Ovary (tissue), 3 donors: ENCODE results near the gene NLK.

Experiments
- CTCF ChIP-seq, 3 donors: fragments of 450-650 bp in 2 of 3; fragments of 200-600 bp in 1 of 3; IDR thresholded peaks; one replicate each; pipeline versions ENCODE4 v1.5.1 to v1.8.0; 2016 to 2022; ENCODE audit warnings: antibody characterized with exemption in 3 of 3, mild to moderate bottlenecking in 1 of 3
- POLR2A ChIP-seq: fragments of 450-650 bp; IDR thresholded peaks from one replicate; pipeline ENCODE4 v1.6.1; 2017; ENCODE audit warnings: antibody characterized with exemption, mild to moderate bottlenecking, moderate library complexity
- donor health status: DM: no; HTN: no; CAD: no.

DNA sequence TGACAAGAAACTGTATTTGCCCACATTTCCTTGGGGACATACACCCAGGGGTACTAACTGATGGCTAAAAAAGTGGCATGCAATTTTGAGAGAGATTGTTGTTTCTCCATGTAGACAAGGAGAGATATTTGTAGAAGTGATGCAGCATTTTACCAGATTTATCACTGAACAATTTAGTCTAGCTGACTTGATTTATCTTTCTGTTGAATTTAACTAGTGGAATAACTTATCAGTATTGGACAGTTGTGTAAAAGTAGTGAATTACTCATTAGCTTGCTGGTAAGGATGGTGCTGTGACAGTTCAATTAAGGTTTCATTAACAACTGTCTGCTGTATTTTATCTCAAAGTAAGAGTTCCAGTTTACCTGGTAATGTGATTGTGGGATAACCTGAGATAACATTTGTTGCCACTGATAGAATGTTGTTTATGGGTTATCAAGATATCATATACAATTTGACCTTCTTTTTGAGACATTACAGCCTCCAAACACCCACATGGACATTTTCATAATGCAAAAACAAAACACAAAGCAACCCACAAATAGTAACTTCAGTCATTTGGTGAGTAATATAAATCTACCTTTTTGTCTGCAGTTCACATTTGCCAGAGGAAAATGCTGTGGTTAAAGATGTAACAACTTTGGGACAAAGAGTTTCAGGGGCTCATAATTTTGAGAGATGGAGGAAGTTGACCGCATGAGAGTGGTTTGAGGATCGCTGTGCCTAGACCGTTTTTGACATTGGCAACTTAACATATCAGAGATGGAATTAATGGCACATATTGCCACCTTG, 3.8 kb downstream of the NLK start:
- no peak for TF ChIP-seq CTCF (IDR thresholded peaks at IDR 0.05)
- no peak for TF ChIP-seq POLR2A
